ENCODE measurements around the gene SEMA3G.

The SEMA3G gene

DNA sequence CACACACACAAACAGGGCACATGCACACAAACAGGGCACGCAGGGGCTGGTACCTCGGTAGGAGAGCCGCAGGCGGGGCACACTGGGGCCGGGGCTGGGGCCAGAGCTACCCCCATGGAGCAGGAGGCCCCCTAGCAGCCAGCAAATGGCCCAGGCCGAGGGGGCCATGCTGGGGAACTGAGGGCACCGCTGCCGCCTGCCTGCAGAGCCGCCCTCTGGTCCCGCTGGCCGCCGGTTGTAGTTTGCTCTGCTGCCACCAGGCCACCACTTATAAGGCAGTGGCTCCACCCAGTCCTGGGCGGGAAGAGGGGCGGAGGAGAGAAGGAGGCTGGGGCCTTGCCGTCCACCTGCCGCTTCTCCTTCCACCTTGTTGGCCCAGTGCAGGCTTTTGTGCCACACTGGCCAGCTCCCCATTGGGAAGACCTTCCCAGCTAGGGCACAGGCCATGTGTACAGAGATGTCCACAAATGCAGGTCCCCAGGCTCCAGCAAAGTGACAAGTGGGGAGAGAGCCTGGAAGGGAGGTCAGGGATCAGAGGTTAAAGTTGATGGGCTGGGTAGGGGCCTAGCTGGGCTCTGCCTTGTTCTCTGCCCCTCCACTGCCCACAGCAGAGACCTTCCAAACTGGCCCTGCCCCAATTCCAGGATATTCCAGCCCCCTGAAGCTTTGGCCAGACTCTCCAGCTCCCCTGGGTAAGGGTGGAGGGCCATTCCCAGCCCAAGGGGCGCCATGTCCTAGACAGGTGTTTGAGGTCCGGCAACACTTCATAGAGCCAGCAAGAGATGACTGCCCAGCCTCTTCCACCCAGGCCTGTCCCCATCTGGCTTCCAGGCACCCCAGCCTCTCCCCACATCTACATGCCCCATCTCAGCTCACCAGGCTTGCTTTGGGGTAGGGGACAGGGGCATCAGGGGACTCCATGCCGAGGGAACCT is at the start of gene SEMA3G:
SEMA3G (minus strand) TSS at position 244 of the 934 bp plus-strand sequence; CDS start at position 168, 76 bp downstream.
- peak; percentile 81 for DNase-seq

DNA sequence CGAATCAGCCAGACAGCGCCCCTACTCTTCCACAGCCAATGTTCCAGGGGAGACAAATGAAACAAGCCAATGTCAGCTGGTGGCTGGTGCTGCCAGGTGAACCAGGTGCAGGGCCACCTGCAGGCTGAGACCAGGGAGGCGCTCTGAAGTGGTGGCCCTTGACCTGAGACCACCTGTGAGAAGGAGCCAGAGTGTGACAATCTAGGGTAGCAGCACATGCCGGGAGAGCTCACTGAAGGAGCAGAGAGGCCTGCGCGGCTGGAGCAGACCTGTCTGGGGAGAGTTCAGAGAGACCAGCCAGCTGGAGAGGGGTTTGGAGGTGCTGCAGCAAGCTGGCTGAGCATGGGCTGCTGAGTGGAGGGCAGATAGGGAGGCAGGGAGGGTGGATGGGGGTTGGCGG is 49.5 kb upstream of the SEMA3G start:
- no peak for DNase-seq

DNA sequence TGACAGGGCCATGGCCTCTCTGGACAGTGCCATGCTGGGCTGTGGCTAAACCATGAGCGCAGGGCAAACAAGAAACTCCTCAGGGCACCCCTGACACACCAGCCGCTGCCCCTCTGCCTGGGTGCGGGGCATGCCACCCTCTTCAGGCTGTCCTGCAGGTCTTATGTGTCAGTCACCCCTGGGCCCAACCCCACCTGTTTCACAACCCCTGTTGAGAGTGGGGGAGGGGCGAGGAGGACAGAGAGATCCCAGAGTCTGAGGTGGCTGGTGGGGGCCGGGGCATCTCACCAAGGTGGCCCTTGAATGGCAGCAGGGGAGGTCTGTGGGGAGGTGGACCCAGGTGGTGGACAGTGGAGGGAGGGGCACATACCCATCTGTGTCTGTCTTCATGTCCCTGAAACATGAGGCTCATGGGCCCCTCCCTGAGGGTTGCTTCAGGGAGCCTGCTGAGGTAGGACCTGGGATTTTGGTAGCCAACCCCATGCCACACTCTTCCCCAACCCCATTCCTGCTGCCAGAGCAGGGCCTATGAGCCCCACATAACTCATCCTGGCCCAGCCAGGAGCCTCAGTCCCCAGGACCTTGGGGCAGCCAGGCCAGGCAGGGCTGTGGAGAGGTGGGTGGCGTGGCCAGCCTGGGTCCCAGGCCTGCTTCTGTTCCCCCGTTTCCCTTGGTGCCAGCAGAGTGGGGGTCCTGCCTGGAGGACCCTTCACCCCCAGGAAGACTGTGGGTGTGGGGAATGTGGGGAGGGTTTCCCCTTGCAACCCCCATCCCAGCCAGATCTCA is 48.5 kb upstream of the SEMA3G start:
- DNase-seq, result no peak

DNA sequence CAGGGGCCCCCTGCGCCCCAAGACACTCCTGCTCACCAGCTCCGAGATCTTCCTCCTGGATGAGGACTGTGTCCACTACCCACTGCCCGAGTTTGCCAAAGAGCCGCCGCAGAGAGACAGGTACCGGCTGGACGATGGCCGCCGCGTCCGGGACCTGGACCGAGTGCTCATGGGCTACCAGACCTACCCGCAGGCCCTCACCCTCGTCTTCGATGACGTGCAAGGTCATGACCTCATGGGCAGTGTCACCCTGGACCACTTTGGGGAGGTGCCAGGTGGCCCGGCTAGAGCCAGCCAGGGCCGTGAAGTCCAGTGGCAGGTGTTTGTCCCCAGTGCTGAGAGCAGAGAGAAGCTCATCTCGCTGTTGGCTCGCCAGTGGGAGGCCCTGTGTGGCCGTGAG is 47.2 kb upstream of the SEMA3G start:
- DNase-seq, result no peak

GRCh38 chr3:52490939-52491526 is 46.1 kb upstream of the SEMA3G start:
- no peak for DNase-seq

GRCh38 chr3:52490035-52490938 is 45.4 kb upstream of the SEMA3G start:
- DNase-seq, result no peak

DNA sequence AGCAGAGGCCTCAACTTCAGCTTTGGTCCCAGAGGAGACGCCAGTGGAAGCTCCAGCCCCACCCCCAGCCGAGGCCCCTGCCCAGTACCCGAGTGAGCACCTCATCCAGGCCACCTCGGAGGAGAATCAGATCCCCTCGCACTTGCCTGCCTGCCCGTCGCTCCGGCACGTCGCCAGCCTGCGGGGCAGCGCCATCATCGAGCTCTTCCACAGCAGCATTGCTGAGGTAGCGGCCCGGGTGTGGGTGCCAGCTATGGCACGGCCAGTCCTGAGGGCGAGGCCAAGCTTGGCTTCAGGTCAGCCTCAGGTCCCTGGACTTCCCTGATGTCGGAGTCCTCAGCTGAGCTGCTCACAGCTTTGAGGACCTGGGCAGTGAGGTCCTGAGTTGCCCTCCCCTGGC is 44.5 kb upstream of the SEMA3G start:
- DNase-seq, result no peak

DNA sequence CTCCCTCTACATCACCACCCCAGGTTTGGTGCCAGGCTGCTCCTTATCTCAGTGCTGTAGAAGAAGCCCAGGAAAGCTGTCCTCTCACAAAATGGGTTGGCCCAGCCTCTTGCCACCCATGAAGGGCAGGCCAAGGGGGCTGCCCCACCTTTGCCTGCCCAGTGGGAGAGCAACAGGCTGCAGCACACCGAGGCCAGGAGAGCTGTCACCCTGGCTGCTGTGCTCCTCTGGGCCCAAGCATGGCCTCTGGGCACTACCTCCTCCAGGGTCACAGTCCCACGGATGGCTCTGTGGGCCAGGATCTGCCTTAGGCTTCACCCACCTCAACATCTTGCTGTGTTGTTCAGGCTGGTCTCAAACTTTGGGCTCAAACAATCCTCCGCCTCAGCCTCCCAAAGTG is 43.8 kb upstream of the SEMA3G start:
- no peak for DNase-seq

- DNase-seq, result no peak
Observed at GRCh38 chr3:52487788-52488691, 43.1 kb upstream of the SEMA3G start.

GRCh38 chr3:52487050-52487787 is 42.3 kb upstream of the SEMA3G start:
- DNase-seq, result no peak

GRCh38 chr3:52484680-52485461 is 40.0 kb upstream of the SEMA3G start:
- DNase-seq, result no peak

DNA sequence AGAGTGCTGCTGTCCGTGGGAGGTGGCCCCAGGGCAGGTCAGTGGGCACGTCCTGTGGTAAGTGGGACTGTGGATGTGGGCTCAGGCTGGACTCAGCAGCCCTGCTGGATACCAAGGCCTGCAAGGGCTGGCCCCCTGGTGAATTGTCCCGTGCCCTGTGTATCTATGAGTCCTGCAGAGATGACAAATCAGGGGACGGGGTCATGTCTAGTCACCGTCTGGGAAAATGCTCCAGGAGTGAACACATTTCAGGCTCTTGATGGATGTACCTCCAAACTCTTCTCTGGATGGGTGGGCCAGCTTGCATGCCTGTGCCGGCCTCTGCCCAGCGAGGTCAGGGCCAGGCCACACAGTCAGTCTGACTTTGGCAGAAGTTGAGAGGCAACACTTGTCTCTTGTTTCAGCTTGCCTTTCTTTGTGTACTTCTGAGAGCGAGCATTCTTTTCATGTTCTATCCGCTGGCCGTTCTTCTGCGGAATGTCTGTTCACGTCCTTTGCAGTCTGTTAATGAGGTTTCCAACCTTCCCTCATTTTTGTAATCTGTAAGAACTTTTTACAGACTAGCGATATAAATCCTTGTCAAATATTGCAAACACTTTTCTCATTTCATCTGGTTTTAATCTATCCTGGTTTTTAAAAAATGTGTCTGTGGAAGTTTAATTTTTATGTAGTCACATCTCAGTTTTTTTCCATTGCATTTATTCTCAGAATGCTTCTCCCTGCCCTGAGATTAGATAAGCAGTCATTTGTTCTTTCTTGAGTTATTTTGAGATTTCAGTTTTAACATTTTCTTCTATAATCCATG is 38.9 kb upstream of the SEMA3G start:
- no peak for DNase-seq

DNA sequence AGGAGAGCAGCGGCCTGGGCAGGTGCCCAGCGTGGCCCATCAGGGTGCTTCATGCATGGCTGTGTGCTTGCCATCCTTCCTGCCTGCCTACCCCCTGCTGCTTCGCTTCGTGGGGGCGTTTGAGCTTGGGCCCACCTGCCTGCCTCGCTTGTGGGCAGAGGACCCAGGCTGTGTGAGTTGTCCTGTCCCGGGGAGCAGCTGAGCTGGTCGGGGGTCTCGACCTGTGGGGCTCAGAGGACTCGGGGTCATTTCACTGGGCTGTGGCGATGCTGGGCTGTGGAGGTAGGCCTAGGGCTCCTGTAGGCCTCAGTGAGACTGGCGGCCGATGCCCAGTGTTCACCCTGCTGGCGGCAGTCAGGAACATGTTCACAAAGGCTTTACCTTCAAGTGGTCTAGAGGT is 38.2 kb upstream of the SEMA3G start:
- DNase-seq, result no peak

- no peak for DNase-seq
Observed at GRCh38 chr3:52481819-52482521, 37.1 kb upstream of the SEMA3G start.

DNA sequence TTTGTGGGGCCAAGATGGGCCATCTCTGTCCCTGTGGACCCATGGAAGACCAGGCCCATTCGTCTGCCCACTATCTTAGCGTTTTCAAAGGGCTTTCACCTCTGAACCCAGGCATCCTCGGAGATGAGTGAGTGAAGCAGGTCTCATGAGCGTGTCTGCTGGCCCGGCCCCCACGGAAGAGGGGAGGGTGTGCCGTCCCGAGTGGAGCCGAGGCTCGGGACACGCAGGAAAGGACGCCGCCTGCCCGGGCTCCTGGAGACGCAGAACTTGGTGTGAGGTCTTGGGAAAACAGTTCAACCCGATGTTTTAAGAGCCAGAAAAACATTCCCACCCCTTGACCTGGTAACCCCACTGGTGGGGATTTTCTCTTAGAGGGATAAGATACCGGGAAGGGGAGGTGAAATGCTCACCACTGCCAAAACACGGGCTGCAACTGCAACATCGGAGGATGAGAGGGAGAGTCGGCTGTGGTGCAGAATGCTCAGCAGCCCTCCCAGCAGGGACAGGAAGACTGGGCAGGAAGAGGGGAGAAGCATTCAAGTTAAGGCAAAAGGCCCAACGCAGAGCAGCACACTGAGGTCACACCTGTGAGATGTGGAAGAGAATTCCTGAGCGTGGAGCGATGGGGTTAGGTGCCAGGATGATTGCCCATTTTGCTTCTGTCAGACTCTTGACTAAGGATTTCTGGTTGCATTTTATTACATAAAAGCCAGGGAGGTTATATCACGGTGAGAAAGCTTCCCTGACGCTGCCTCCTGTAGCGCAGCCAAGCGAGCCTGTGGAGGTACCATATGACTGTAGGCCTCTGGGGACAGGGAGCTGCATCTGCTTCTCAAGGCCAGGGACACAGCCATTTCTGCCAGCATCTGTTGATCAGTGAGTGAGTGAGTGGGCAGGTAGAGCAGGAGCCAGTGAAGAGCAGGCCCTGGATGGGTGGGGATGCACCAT is 36.1 kb upstream of the SEMA3G start:
- no peak for DNase-seq

DNA sequence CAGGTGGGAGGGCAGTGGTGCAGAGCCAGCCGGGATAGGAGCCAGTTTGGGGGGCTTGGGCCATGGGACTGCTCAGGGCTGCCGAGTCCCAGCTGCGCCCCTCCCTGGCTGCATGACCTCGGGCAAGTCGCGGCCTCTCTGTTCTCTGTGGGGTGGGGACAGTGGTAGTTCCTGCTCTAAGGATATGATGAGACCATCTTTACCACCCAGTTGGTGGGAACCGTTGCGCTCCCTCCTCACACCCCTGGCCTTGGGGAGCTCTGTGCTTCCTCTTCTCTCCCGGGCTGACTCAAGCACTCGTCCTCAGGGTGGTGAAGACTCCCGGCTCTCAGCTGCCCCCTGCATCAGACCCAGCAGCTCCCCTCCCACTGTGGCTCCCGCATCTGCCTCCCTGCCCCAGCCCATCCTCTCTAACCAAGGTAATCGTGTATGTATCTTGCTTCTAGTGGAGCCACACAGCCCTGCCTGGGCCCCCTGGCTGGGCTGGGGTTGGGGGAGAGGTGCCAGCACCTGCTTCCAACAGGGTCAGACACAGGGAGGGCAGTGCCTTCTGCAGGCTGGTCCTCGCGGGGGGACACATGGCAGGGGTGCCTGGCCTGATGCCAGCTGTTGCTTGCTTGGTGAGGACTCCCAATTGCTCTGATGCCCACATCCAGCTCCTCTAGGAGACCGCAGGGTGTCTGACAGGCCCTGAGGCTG is 35.1 kb upstream of the SEMA3G start:
- no peak for DNase-seq
